WI38 (cell line): ENCODE data around the gene RIGI.
A peak's percentile ranks its signal among the peaks of the same experiment; 100 is the strongest.

Experiments
- H3K4me3 ChIP-seq: 2 replicates; pipeline ENCODE4 v1.5.1; 2011; ENCODE audit warnings: low read depth, mild to moderate bottlenecking, control low read depth, low read length
- TF ChIP-seq, protein P1 (sequence below): IDR thresholded peaks from 2 replicates; pipeline ENCODE4 v1.5.1; 2012; ENCODE audit warnings: low read depth, mild to moderate bottlenecking, control low read depth, low read length

Gene RIGI

DNA sequence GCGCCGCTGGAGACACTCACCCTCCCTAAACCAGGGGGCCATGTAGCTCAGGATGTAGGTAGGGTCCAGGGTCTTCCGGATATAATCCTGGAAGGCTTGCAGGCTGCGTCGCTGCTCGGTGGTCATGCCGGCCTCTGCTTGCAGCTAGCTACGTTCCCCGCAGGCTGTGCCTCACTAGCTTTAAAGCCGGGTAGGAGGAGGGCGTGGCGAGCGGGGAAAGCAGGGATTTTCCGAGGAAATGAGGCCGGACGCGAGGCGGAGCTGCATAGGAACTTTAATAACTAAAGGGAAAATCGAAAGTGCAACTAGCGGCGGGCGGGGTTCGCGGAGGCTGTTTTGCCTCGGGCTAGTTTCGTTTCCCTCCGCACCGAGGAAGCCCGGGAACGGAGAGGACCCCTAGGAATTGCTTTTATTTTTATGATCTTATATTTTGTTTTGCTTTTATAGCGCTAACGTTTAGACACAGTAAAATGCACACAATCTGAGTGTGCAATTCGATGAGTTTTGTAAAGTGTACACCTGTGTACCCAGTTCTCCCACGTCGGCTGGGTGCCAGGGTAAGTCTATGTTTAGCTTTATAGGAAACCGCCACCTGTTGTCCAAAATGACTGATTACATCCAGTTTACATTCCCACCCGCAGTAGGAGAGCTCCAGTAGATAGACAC, at the start of gene RIGI:
Gene RIGI, minus strand, starts transcription at position 156 of the 666 bp plus-strand sequence. Its CDS starts 30 bp downstream, at position 126.
- TF ChIP-seq, protein P1, sequence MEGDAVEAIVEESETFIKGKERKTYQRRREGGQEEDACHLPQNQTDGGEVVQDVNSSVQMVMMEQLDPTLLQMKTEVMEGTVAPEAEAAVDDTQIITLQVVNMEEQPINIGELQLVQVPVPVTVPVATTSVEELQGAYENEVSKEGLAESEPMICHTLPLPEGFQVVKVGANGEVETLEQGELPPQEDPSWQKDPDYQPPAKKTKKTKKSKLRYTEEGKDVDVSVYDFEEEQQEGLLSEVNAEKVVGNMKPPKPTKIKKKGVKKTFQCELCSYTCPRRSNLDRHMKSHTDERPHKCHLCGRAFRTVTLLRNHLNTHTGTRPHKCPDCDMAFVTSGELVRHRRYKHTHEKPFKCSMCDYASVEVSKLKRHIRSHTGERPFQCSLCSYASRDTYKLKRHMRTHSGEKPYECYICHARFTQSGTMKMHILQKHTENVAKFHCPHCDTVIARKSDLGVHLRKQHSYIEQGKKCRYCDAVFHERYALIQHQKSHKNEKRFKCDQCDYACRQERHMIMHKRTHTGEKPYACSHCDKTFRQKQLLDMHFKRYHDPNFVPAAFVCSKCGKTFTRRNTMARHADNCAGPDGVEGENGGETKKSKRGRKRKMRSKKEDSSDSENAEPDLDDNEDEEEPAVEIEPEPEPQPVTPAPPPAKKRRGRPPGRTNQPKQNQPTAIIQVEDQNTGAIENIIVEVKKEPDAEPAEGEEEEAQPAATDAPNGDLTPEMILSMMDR: peak; percentile 23; the same call in 1 of the 2 replicates

DNA sequence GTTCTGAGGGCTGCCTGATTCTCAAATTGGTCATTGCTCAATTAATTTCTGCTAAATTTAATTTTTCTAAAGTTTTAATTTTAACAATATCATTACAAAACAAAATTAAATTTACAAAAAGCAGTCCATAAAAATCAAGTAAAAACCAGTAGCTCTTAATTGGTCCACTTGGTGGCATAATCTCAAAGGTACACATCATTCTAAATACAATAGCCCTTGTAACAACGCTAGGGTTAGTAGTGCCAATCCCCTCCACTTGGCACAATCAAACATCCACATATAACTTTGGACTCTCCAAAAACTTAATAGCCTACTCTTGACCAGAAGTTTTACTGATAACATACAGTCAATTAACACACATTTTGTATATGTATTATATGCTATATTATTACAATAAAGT, 48.9 kb upstream of the RIGI start:
- TF ChIP-seq, protein P1: no peak
- H3K4me3 ChIP-seq: no peak overlapping the region

More for the DNA sequence above, at the start of gene RIGI:
- H3K4me3 ChIP-seq: peak within 1 kb of the TSS; percentile 90

DNA sequence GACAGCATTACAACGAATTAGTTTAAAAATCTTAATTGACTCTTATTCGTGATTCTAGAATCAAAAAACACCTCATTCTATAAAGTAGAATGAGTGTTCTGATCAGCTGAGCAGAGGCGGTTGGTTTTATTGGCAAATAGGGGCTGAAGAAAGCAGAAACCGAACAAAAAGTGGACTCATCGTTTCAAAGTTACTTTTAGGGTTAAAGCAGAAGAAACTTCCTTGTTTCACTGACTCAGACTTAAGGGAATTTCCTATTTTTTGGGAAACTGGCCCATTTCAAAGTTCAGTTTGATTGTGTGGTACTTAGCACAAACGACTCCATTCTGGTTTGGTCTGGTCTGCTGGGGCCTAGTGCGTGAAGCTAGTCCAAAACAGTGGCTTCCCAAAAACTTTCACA, 47.8 kb upstream of the RIGI start:
- H3K4me3 ChIP-seq: no peak overlapping the region
- TF ChIP-seq, protein P1: no peak

DNA sequence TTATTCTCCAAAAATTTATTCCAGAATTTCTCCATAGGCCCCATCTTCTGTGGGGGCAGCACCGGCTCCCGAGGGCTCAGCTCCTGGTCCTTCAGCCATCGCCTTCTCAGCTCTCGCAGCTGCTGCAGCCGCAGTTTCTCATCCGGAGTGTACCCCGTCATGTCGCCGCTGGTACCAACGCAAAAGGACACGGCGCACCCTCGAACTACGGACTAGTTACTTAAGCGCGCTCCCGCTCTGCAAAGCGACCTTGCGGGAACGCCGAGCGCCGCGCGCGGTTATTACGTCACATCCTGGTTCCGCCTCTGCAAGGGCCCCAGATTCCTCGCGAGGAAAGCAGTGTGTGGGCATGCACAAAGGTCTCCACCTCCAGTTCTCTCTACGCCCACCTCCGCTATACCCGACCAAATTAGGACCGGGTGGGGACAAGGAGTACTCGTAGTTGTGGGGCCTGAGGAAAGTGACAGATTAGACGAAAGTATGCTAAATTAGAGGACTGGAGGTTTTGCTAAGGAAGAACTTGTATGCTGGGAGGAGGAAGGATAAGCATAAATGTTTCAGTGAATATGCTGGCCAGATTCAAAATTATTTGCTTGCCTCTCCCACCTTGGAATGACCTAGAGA, 47.0 kb upstream of the RIGI start, which contains the start of gene NDUFB6:
Gene NDUFB6, minus strand, starts transcription at position 260 of the 624 bp plus-strand sequence. Its CDS starts 99 bp downstream, at position 161.
- TF ChIP-seq, protein P1: no peak
- H3K4me3 ChIP-seq: peak within 1 kb of the TSS; percentile 95

DNA sequence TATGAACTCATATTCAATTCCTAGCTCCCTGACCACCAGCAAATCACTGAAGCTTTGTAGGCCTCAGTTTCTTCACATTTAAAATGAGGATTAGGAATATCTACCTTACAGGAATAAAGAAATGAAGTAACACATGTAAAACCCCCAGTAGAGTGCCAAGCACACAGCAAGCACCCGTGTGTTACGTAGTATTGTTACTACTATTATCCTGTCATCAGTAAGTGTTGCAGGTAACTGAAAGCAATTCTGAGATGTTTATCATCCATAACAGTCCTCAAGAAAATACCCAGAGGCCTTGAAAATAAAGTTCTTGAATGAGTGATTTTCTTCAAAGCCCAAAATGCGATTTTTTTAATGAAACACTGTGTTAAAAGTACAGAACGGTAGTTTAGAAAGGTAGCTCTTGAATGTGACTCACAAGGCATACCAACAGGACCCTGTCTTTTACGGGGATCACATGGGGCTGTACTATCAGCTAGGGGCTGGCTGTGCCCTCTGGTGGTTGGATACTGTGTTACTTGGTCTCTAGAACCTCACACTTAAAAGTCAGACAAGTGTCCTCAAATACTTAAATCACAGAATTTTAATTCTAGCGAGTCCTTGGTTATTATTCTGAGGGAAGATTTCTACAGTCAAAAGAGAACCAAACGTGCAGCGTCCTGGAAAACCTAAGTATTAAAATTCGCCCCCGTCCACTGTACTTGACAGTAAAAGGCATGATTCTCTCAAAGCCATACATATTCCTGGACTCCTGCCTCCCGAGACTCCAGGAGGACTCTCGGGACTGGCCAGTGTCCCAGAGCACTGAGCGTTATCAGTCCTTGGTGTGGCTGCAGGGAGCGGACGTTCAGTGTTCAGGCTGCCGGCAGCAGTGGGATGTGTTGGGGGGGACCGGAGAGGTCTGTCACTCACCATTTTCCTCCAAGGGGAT, 46.2 kb upstream of the RIGI start:
- peak overlapping the region; percentile 95 for H3K4me3 ChIP-seq
- TF ChIP-seq, protein P1: peak; percentile 52

DNA sequence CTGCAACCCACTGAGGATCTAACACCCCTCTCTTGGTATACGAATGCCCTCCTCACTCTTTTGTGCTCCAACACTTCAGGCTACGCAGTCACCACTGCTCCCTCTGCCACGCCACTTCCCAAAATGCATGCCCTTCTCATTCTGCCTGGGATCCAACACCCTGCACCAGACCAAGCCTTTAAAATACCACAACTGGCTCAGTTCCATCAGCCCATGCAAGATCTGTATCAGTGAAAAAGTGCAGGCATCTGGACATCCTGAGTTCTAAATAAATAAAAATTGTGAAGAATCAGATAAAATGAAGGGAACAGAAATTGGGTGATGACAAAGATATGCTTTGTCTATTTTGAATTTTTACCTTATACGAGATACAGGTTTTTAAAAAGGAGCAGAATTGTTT, 44.3 kb upstream of the RIGI start:
- H3K4me3 ChIP-seq: no peak overlapping the region
- TF ChIP-seq, protein P1: no peak
